ENCODE data around the gene STX7.
A peak's percentile ranks its signal among the peaks of the same experiment; 100 is the strongest.

Gene STX7

GRCh38 chr6:132471787-132472186, 41.1 kb downstream of the STX7 start:
- no peak for DNase-seq (ENCODE audit: low read depth)
- TF ChIP-seq, protein P1, sequence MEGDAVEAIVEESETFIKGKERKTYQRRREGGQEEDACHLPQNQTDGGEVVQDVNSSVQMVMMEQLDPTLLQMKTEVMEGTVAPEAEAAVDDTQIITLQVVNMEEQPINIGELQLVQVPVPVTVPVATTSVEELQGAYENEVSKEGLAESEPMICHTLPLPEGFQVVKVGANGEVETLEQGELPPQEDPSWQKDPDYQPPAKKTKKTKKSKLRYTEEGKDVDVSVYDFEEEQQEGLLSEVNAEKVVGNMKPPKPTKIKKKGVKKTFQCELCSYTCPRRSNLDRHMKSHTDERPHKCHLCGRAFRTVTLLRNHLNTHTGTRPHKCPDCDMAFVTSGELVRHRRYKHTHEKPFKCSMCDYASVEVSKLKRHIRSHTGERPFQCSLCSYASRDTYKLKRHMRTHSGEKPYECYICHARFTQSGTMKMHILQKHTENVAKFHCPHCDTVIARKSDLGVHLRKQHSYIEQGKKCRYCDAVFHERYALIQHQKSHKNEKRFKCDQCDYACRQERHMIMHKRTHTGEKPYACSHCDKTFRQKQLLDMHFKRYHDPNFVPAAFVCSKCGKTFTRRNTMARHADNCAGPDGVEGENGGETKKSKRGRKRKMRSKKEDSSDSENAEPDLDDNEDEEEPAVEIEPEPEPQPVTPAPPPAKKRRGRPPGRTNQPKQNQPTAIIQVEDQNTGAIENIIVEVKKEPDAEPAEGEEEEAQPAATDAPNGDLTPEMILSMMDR (conservative IDR thresholded peaks at IDR 0.05; ENCODE audit: control insufficient read depth, insufficient read depth, low read depth, low read length), result no peak
- H3K4me3 ChIP-seq (ENCODE audit: control insufficient read depth, low read depth, low read length), result no peak overlapping the region

- TF ChIP-seq, protein P1 (conservative IDR thresholded peaks at IDR 0.05; ENCODE audit: control insufficient read depth, insufficient read depth, low read depth, low read length), result no peak
- peak; percentile 89 for DNase-seq (ENCODE audit: low read depth)
- H3K4me3 ChIP-seq (ENCODE audit: control insufficient read depth, low read depth, low read length), result no peak overlapping the region
Measured at GRCh38 chr6:132466952-132467351, 46.0 kb downstream of the STX7 start.

DNA sequence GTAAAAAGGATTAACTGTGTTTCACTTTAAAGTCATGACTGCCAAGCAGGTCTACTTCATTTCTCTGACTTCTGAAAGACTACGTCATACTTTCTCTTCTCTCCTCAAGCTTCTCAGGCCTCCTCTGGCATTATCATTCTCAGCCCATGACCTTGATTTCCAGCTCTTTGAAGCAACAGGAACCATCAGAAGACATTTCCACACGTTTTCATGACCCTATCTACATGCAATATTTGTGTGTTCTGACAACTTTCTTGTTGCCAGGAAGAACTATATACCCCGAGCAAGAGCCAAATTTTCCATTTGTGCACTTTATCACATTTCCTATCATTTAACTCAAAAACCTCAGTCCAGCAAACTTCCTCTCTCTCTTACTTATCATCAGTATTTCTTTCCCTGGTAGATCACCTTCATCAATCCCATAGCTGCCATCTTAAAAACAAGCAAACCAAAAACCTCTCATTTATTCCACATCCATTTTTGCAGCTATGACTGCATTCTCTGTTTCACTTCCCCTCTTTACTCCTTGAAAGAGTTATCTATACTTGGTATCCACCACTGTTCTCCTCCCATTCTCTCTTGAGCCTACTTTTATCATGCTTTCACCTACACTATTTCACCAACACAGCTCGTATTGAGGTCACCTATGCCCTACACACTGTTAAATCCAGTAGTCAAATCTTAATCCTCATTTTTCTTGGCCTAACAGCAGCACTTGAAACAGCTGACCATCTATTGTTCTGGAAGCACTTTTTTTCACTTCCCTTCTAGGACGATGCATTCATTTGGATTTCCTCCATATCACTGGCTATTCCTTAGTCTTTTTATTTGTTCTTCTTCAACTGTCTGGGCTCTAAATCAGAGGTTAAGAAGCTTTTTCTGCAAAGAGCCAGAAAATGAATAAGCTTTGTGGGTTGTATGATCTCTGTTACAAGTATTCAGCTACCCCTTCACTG, 47.1 kb downstream of the STX7 start:
- H3K4me3 ChIP-seq (ENCODE audit: control insufficient read depth, low read depth, low read length), result no peak overlapping the region
- TF ChIP-seq, protein P1 (conservative IDR thresholded peaks at IDR 0.05; ENCODE audit: control insufficient read depth, insufficient read depth, low read depth, low read length), result no peak
- DNase-seq (ENCODE audit: low read depth), result no peak

DNA sequence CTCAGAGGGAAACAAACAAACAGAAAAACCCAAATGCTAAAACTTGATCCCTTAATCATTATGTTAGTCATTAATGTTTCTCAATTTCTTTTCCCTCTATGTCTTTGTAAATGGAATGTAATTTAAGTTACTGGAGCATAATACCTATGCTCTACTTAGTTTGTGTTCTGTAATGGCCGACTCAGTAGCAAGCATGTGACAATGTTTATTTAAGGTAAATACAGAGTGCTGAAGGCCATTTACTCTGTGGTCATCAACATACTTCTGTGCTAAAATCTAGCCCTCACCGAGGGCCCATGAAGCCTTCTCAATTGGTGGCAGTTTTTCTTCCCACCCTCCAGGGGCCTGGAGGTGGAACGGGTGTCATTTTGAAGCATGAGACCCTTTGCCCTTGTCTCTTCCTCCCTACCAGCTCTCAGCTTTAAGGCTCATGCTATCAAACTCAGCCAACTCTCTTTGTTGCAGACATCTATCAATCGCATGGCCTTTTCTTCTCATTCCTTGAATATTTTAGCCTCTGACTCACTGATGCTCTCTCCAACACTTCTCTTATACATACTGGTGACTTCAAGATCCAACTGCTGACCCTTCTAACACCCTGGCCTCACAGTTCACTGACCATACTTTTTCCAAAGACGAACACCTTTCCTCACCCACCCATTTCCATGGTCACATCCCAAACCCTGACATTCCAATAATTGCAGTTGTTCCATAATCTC, 48.2 kb downstream of the STX7 start:
- TF ChIP-seq, protein P1 (conservative IDR thresholded peaks at IDR 0.05; ENCODE audit: control insufficient read depth, insufficient read depth, low read depth, low read length), result no peak
- no peak overlapping the region for H3K4me3 ChIP-seq (ENCODE audit: control insufficient read depth, low read depth, low read length)
- no peak for DNase-seq (ENCODE audit: low read depth)

GRCh38 chr6:132461958-132462357, 51.0 kb downstream of the STX7 start:
- no peak overlapping the region for H3K4me3 ChIP-seq (ENCODE audit: control insufficient read depth, low read depth, low read length)
- DNase-seq (ENCODE audit: low read depth), result no peak
- TF ChIP-seq, protein P1 (conservative IDR thresholded peaks at IDR 0.05; ENCODE audit: control insufficient read depth, insufficient read depth, low read depth, low read length), result no peak

GRCh38 chr6:132459605-132459952, 53.3 kb downstream of the STX7 start:
- DNase-seq (ENCODE audit: low read depth), result no peak
- no peak overlapping the region for H3K4me3 ChIP-seq (ENCODE audit: control insufficient read depth, low read depth, low read length)
- TF ChIP-seq, protein P1 (conservative IDR thresholded peaks at IDR 0.05; ENCODE audit: control insufficient read depth, insufficient read depth, low read depth, low read length), result no peak

Measured in fibroblast of mammary gland (primary cell).